HG02981 (cell line): ENCODE results near the gene BRAF.
A peak's percentile ranks its signal among the peaks of the same experiment; 100 is the strongest.
"Not testable (repeated sequence)": the region's sequence is repeated elsewhere in the genome, so short reads cannot be mapped to it uniquely, and the experiment has no call there.

Experiments
- ATAC-seq: cut with Tn5 transposase; IDR thresholded peaks from one replicate; pipeline ENCODE4 v1.9.1; 2021; ENCODE audit warnings: mild to moderate bottlenecking, moderate library complexity; ENCODE audit not compliant: unreplicated experiment

Gene BRAF

DNA sequence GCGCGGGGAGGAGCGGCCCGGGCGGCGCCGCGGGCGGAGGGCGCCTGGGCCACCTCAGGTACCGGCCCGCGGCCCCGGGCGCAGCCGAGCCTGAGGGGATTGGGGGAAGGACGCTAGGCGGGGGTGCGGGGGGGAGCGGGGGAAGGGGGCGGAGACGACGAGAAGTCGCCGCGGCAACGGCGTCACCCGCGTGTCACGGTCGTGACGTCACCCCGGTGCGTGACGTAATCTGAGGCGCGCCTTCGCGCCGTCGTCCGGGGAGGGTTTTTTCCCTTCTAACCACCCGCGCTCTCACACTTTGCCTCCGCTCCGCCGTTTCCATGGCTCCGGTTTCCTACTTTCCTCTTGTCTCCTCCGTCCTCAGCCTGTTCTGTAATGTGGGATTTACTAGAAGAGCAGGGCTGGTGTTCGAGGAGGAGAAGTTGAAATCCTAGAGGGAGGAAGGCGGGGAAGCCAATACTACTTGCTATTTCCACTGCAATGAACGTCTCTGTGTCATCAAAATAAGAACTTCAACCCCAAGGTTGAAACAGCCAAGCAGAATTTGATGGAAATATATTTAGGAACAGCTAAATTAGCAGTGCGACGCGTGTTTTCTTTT is at the start of gene BRAF:
TSS of gene BRAF (minus strand) at position 109 of the 601 bp plus-strand sequence. CDS start 226 bp downstream, outside the sequence.
- ATAC-seq, result peak; percentile 51

GRCh38 chr7:140972876-140973829 is 48.4 kb upstream of the BRAF start:
- no peak for ATAC-seq

DNA sequence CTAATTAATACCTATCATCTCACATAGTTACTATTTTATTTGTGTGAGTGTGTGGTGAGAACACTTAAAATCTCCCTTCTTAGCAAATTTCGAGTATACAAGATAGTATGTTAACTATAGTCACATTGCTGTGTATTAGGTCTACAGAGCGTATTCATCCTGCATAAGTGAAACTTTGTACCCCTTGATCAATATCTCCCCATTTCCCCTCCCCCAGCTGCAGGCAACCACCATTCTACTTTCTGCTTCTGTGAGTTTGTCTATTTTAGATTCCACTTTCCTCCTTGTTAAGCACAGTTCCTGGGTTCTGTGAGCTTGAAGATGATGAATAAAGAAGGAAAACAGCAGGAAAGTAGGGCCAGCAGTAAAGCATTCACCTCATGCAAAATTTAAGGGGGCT is 47.6 kb upstream of the BRAF start:
- no peak for ATAC-seq

- no peak for ATAC-seq
These were observed 42.7 kb upstream of the BRAF start for GRCh38 chr7:140967438-140967837.

DNA sequence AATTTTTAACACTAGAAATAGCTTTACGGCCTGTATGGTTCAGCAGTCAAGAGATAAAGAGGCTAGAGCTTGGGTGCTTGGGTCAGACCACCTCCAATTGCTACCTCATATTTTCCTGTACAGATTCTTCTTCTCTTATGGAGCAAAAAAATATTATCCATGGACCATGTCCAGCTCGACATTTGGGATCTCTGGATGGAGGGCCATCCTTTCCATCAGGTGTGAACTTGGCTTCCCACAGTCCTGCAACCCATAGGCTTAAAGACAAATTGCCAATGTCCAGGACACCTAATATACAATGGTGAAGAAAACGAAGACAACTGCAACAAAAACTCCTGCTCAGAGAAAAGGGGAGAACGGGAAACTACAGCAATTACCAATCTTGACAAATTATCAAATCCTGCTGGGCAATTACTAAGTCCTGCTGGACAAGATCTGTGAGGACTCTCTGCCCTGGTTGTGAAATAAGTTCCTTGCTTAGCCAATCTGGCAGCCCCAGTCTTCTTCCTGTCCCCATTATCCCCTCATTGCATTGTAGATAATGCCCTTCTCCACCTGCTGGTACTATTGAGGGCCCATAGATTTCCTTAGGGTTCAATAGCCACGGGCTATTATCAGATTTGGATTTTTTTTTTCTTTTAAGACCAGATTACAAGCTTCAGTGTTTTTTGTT is 42.0 kb upstream of the BRAF start:
- no peak for ATAC-seq

GRCh38 chr7:140961117-140961516 is 36.4 kb upstream of the BRAF start:
- ATAC-seq, result no peak

DNA sequence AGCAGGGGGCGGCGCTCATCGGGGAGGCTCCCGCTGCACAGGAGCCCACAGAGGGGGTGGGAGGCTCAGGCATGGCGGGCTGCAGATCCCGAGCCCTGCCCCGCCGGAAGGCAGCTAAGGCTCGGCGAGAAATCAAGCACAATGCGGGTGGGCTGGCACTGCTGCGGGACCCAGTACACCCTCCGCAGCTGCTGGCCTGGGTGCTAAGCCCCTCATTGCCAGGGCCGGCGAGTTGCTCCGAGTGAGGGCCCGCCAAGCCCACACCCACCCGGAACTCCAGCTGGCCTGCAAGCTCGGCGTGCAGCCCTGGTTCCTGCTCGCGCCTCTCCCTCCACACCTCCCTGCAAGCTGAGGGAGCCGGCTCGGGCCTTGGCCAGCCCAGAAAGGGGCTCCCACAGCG is 32.3 kb upstream of the BRAF start:
- not testable (repeated sequence) for ATAC-seq

DNA sequence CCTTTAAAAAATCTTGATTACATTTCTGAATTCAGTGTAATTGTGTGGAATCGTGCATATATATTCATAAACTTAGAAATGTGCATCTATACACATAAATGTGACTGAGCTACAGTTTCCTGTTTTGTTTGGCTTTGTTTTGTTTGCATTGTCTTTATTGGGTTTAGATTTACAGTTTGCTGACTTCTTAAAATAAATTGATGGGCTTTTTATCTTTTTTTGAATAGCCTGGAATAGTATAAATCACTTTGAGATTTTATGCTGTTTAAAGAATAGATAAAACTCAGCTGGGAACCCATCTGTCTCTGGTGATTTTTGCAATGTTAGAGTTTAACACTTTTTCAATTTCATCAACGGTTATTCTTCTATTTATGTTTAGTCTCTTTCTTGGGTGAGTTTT is 21.2 kb upstream of the BRAF start:
- ATAC-seq, result no peak

- ATAC-seq, result not testable (repeated sequence)
These were observed 17.5 kb upstream of the BRAF start for GRCh38 chr7:140942242-140942641.

DNA sequence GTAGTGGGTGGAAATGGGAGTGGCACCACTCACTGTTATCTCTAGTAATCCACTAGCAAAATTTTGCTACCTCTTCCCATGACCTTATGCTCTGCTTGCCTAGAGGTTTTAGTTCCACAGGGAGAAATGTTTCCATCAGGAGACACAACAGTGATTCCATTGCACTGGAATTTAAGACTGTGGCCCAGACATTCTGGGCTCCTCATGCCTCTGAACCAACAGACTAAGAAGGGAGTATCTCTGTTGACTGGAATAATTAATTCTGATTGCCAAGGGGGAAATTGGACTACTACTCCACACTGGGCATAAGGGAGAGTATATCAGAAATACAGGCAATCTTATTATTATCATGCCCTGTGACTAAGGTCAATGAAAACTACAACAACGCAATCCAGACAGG is 16.2 kb upstream of the BRAF start:
- ATAC-seq, result no peak

GRCh38 chr7:140937702-140938264 is 13.1 kb upstream of the BRAF start:
- no peak for ATAC-seq

GRCh38 chr7:140928491-140929309 is 4.0 kb upstream of the BRAF start:
- ATAC-seq, result no peak

DNA sequence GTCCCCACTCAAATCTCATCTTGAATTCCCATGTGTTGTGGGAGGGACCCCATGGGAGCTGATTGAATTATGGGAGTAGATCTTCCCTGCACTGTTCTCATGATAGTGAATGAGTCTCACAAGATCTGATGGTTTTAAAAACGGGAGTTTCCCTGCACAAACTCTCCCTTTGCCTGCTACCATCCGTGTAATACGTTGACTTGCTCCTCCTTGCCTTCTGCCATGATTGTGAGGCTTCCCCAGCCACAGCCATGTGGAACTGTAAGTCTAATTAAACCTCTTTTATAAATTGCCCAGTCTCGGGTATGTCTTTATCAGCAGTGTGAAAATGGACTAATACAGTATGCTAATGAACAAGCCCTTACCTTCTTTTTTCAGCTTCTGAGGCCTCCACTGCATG is 3.2 kb upstream of the BRAF start:
- ATAC-seq, result not testable (repeated sequence)

DNA sequence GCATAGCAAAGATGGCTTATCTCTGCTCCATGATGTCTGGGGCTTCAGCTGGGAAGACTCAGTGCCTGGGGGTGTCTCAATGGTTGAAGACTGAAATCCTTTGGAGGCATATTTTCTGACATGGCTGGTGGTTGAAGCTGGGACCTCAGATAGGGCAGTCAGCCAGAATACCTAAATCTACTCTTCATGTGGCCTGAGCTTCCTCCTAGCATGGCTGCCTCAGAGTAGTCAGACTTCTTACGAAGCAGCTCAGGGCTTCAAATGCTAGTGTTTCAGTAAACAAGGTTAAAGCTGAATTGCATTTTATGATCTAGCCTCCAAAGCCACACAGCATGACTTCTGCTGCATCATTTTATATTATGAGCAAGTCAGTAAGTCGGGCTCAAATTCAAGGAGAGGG is 2.6 kb upstream of the BRAF start:
- ATAC-seq, result no peak

DNA sequence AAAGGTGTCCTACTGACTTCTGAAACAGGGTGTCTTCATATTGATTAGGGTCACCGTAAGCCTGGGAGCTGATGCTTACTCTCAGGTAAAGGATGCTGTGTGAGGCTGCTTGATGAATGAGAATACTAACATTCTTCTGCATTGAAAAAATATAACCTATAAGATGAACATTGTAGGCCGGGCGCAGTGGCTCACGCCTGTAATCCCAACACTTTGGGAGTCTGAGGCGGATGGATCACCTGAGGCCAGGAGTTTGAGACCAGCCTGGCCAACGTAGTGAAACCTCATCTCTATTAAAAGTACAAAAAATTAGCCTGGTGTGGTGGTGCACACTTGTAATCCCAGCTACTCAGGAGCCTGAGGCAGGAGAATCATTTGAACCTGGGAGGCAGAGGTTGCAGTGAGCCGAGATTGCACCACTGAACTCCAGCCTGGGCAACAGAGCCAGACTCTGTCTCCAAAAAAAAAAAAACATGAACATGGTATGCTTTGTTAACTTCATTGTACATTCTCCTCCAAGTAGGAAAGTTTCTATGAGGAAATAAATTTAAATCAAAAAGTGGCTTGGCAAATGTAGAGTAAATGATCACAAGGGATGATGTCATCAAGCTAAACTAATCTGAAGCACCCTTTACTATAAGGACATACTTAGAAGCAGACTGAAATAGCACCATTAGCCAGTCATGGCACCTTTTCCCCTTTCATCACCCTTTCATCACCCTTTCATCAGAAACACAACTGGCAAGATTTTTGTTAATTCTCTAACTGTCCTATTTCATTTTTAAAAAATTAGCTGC is 1.5 kb upstream of the BRAF start:
- ATAC-seq, result no peak

GRCh38 chr7:140924019-140924820 is 509 bp downstream of the BRAF start:
- peak; percentile 85 for ATAC-seq

DNA sequence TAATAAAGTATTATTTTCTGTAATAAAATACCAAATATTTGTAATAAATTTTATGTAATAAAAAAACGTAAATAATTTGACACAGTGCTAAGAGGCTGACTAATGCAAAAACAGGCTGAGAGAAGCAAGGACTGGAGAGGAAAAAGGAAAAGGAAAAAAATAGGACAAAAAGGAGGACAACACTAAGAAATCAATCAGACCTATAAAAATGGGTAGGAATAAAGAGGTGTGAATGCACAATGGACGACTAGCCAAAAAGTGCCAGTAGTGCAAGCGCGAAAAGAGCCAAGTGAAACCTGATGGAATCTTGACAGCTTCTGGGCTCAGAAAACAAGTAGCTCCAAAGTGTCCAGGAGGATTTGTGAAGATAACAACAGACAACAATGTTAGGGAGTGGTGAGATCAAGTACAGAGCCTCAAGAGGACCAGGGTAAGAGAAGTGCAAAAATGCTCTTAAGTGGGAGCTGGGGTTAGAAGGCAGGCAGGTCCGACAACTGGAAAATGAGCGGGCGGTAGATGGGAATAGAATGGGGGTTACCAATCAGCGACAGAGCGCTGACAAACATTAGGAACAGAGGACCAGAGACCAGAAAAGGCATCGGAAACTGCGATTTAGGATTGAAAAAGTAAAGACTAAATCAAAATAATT is 1.2 kb downstream of the BRAF start:
- no peak for ATAC-seq

GRCh38 chr7:140922741-140923345 is 1.9 kb downstream of the BRAF start:
- ATAC-seq, result no peak
